ENCODE data around the gene INPP4B.

The INPP4B gene

DNA sequence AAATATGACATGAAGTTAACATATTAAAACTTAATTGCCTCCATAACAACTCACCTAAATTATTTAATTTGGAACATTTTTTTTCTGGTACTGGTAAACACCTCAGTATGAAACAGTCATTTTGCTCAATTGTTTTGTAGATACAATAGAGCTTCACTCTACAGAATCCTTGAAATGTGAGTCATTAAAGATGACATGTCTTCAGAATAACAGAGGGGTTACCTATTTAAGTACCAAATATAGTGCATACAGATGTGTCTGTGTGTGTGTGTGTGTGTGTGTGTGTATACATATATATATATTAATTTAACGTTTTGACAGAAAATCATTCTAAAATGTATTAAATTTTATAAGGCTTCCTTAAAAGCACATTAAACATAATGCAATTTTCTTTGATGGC, 297.6 kb downstream of the INPP4B start:
- H3K9me3 ChIP-seq (ENCODE audit: severe bottlenecking): no peaks in the 10 kb centered on the region
- ATAC-seq (ENCODE audit: low read depth) (peak; percentile 33; the same call in 2 of the 3 replicates), DNase-seq (ENCODE audit: low spot score) (no peak)
- H3K27ac ChIP-seq (ENCODE audit: poor library complexity, severe bottlenecking): peak overlapping the region; percentile 100
- peaks cover 53% of the 10 kb centered on the region for H3K4me1 ChIP-seq (ENCODE audit: insufficient read depth, poor library complexity, severe bottlenecking)
- TF ChIP-seq, protein P1, sequence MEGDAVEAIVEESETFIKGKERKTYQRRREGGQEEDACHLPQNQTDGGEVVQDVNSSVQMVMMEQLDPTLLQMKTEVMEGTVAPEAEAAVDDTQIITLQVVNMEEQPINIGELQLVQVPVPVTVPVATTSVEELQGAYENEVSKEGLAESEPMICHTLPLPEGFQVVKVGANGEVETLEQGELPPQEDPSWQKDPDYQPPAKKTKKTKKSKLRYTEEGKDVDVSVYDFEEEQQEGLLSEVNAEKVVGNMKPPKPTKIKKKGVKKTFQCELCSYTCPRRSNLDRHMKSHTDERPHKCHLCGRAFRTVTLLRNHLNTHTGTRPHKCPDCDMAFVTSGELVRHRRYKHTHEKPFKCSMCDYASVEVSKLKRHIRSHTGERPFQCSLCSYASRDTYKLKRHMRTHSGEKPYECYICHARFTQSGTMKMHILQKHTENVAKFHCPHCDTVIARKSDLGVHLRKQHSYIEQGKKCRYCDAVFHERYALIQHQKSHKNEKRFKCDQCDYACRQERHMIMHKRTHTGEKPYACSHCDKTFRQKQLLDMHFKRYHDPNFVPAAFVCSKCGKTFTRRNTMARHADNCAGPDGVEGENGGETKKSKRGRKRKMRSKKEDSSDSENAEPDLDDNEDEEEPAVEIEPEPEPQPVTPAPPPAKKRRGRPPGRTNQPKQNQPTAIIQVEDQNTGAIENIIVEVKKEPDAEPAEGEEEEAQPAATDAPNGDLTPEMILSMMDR (IDR thresholded peaks at IDR 0.05; ENCODE audit: poor library complexity, severe bottlenecking): no peak
- no peaks in the 10 kb centered on the region for H3K27me3 ChIP-seq (ENCODE audit: insufficient read depth, poor library complexity, severe bottlenecking)
- H3K4me3 ChIP-seq (ENCODE audit: severe bottlenecking): no peak overlapping the region
- no peaks in the 10 kb centered on the region for H3K36me3 ChIP-seq (ENCODE audit: low read depth)

DNA sequence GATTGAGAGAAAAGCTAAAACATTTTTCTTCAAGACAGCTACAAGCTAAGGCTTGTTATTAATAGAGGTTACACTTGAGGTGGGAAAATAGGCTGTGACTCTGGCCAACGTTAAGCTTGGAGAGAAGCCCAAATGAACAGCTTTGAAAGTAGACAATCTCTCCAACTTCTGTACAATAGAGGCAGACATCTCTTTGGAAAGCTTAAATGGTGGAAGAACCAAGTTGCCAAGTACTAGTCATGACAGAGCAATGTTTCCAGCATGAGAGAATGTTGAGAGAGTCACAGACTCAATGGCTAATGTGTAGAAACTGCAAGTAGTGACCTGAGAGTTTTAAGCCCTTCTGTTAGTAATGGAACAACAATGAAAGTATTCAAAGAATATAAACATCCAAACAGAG, 298.1 kb downstream of the INPP4B start:
- Histone ChIP-seq H3K4me3 (ENCODE audit: severe bottlenecking) (no peak overlapping the region), H3K27me3 (ENCODE audit: insufficient read depth, poor library complexity, severe bottlenecking) (no peaks in the 10 kb centered on the region), H3K4me1 (ENCODE audit: insufficient read depth, poor library complexity, severe bottlenecking) (peaks cover 53% of the 10 kb centered on the region), H3K27ac (ENCODE audit: poor library complexity, severe bottlenecking) (peak overlapping the region; percentile 100), H3K9me3 (ENCODE audit: severe bottlenecking) (no peaks in the 10 kb centered on the region), H3K36me3 (ENCODE audit: low read depth) (no peaks in the 10 kb centered on the region)
- TF ChIP-seq, protein P1 (IDR thresholded peaks at IDR 0.05; ENCODE audit: poor library complexity, severe bottlenecking): no peak
- ATAC-seq (ENCODE audit: low read depth): no peak
- DNase-seq (ENCODE audit: low spot score): no peak

DNA sequence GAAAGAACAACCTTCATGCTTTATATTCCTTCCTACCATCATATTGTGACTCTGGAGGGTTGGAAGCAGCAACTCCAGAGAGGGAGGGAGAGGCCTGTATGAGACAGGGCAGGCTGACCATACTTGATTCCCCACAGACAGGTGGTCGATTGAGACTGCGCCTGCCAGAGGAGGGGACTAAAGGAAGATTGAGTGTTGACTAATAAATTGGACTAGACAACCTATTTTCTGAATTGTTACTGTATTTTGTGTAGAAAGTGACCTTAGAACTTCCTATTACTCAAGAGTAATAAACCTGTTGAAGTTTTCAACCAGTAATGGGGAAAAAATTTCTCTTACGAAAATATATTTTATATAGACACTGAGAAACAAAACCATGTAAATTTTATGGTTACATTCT, 301.5 kb downstream of the INPP4B start:
- TF ChIP-seq, protein P1 (IDR thresholded peaks at IDR 0.05; ENCODE audit: poor library complexity, severe bottlenecking): no peak
- Histone ChIP-seq H3K4me1 (ENCODE audit: insufficient read depth, poor library complexity, severe bottlenecking) (peaks cover 28% of the 10 kb centered on the region), H3K9me3 (ENCODE audit: severe bottlenecking) (no peaks in the 10 kb centered on the region), H3K4me3 (ENCODE audit: severe bottlenecking) (no peak overlapping the region), H3K27ac (ENCODE audit: poor library complexity, severe bottlenecking) (peak overlapping the region; percentile 30), H3K27me3 (ENCODE audit: insufficient read depth, poor library complexity, severe bottlenecking) (no peaks in the 10 kb centered on the region), H3K36me3 (ENCODE audit: low read depth) (no peaks in the 10 kb centered on the region)
- ATAC-seq (ENCODE audit: low read depth): no peak
- no peak for DNase-seq (ENCODE audit: low spot score)

DNA sequence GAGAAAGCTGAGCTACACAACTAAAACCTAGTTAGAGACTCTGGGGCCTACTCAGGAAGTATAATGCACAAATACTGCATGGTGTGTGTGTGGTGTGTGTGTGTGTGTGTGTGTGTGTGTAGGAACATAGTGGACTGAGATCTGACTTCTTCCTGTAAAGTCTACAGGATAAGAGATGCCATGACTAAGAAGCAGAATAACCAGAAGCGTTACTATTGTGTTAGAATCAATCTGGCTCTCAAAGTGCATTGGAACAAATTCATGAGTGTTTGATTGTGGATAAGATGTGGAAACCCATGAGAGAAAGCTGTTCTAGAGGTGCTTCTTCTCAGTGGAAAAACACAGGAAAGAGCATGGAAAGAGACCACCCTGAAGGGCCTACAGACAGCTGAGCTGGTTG, 302.1 kb downstream of the INPP4B start:
- DNase-seq (ENCODE audit: low spot score) (no peak), ATAC-seq (ENCODE audit: low read depth) (no peak)
- no peak overlapping the region for H3K4me3 ChIP-seq (ENCODE audit: severe bottlenecking)
- H3K27ac ChIP-seq (ENCODE audit: poor library complexity, severe bottlenecking): no peak overlapping the region
- no peaks in the 10 kb centered on the region for H3K36me3 ChIP-seq (ENCODE audit: low read depth)
- no peaks in the 10 kb centered on the region for H3K27me3 ChIP-seq (ENCODE audit: insufficient read depth, poor library complexity, severe bottlenecking)
- TF ChIP-seq, protein P1 (IDR thresholded peaks at IDR 0.05; ENCODE audit: poor library complexity, severe bottlenecking): no peak
- H3K4me1 ChIP-seq (ENCODE audit: insufficient read depth, poor library complexity, severe bottlenecking): peaks cover 23% of the 10 kb centered on the region
- H3K9me3 ChIP-seq (ENCODE audit: severe bottlenecking): no peaks in the 10 kb centered on the region

DNA sequence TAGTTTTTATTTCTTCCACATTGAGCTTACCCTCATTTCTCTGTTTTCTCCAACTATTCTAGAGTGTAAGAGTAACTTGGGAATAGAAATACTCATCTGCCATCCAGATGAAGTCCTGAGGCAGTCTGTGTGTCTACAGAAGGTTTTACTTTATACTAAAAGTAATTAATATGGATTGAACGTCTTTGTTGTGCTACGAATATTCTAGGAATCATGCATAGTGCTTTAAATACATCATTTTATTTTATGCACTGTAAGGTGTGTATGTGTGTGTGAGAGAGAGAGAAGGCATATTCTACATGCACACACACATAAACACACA, 305.7 kb downstream of the INPP4B start:
- Histone ChIP-seq H3K9me3 (ENCODE audit: severe bottlenecking) (no peaks in the 10 kb centered on the region), H3K27ac (ENCODE audit: poor library complexity, severe bottlenecking) (no peak overlapping the region), H3K36me3 (ENCODE audit: low read depth) (no peaks in the 10 kb centered on the region), H3K4me3 (ENCODE audit: severe bottlenecking) (no peak overlapping the region), H3K4me1 (ENCODE audit: insufficient read depth, poor library complexity, severe bottlenecking) (peaks cover 5% of the 10 kb centered on the region), H3K27me3 (ENCODE audit: insufficient read depth, poor library complexity, severe bottlenecking) (no peaks in the 10 kb centered on the region)
- DNase-seq (ENCODE audit: low spot score): no peak
- TF ChIP-seq, protein P1 (IDR thresholded peaks at IDR 0.05; ENCODE audit: poor library complexity, severe bottlenecking): no peak
- ATAC-seq (ENCODE audit: low read depth): no peak

Measured in RWPE2 (cell line).